ENCODE data around the gene RABGAP1L. TPM values are rescaled to one million over a fixed set of nuclear protein-coding genes. Genes with fewer than 3 reads are reported as not detected.
"Not testable (repeated sequence)": the region's sequence is repeated elsewhere in the genome, so short reads cannot be mapped to it uniquely, and the experiment has no call there.

RABGAP1L gene
- total RNA-seq, 2 experiments from 2014 or later, result 59.8 to 67.6 TPM

GRCh38 chr1:175042650-175043049 lies 883.3 kb downstream of the RABGAP1L start:
- TF ChIP-seq, protein P1, sequence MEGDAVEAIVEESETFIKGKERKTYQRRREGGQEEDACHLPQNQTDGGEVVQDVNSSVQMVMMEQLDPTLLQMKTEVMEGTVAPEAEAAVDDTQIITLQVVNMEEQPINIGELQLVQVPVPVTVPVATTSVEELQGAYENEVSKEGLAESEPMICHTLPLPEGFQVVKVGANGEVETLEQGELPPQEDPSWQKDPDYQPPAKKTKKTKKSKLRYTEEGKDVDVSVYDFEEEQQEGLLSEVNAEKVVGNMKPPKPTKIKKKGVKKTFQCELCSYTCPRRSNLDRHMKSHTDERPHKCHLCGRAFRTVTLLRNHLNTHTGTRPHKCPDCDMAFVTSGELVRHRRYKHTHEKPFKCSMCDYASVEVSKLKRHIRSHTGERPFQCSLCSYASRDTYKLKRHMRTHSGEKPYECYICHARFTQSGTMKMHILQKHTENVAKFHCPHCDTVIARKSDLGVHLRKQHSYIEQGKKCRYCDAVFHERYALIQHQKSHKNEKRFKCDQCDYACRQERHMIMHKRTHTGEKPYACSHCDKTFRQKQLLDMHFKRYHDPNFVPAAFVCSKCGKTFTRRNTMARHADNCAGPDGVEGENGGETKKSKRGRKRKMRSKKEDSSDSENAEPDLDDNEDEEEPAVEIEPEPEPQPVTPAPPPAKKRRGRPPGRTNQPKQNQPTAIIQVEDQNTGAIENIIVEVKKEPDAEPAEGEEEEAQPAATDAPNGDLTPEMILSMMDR (IDR thresholded peaks at IDR 0.05), result no peak
- DNase-seq (no peak), ATAC-seq (ENCODE audit: poor library complexity) (no peak)
- CTCF ChIA-PET, result no interaction called here
- H3K9me3 Mint-ChIP-seq, result no peaks in the 10 kb centered on the region
- H3K36me3 ChIP-seq (ENCODE audit: insufficient read depth, low read length), result no peaks in the 10 kb centered on the region
- no peaks in the 10 kb centered on the region for H3K36me3 Mint-ChIP-seq (ENCODE audit: low read depth)
- H3K4me1 ChIP-seq (ENCODE audit: insufficient read depth, low read length), result no peaks in the 10 kb centered on the region
- H3K4me3 ChIP-seq (ENCODE audit: low read length), result no peak overlapping the region
- peaks cover 15% of the 10 kb centered on the region for H3K27me3 Mint-ChIP-seq
- no peaks in the 10 kb centered on the region for H3K27me3 ChIP-seq (ENCODE audit: control insufficient read depth in 1 of 2, insufficient read depth in 2 of 2, low read length in 2 of 2)
- H3K4me3 Mint-ChIP-seq, result no peak overlapping the region
- intact Hi-C loops (cut with DNase I, micrococcal nuclease), result no loop called here
- POLR2A ChIA-PET, result no interaction called here
- H3K27ac ChIP-seq (ENCODE audit: low read depth in 1 of 2, low read length in 2 of 2), result no peak overlapping the region
- peaks cover 0 to 3% of the 10 kb centered on the region in 2 experiments for H3K9me3 ChIP-seq (ENCODE audit: control insufficient read depth in 1 of 2, insufficient read depth in 1 of 2, low read length in 2 of 2)
- H3K4me1 Mint-ChIP-seq (ENCODE audit: low read depth), result no peaks in the 10 kb centered on the region
- H3K27ac Mint-ChIP-seq, result no peak overlapping the region

- TF ChIP-seq, protein P1 (IDR thresholded peaks at IDR 0.05), result no peak
- no peak overlapping the region for H3K27ac ChIP-seq (ENCODE audit: low read depth in 1 of 2, low read length in 2 of 2)
- Mint-ChIP-seq H3K9me3 (no peaks in the 10 kb centered on the region), H3K4me1 (ENCODE audit: low read depth) (no peaks in the 10 kb centered on the region), H3K27me3 (peaks cover 24% of the 10 kb centered on the region), H3K4me3 (no peak overlapping the region), H3K27ac (no peak overlapping the region), H3K36me3 (ENCODE audit: low read depth) (no peaks in the 10 kb centered on the region)
- no peaks in the 10 kb centered on the region for H3K4me1 ChIP-seq (ENCODE audit: insufficient read depth, low read length)
- intact Hi-C loops (cut with DNase I, micrococcal nuclease), result no loop called here
- ChIA-PET CTCF (no interaction called here), POLR2A (no interaction called here)
- H3K36me3 ChIP-seq (ENCODE audit: insufficient read depth, low read length), result no peaks in the 10 kb centered on the region
- peaks cover 0 to 3% of the 10 kb centered on the region in 2 experiments for H3K9me3 ChIP-seq (ENCODE audit: control insufficient read depth in 1 of 2, insufficient read depth in 1 of 2, low read length in 2 of 2)
- H3K4me3 ChIP-seq (ENCODE audit: low read length), result no peak overlapping the region
- peaks cover 0 to under 1% of the 10 kb centered on the region in 2 experiments for H3K27me3 ChIP-seq (ENCODE audit: control insufficient read depth in 1 of 2, insufficient read depth in 2 of 2, low read length in 2 of 2)
- no peak for DNase-seq
- no peak for ATAC-seq (ENCODE audit: poor library complexity)
These were observed 884.5 kb downstream of the RABGAP1L start for GRCh38 chr1:175043824-175044223.

DNA sequence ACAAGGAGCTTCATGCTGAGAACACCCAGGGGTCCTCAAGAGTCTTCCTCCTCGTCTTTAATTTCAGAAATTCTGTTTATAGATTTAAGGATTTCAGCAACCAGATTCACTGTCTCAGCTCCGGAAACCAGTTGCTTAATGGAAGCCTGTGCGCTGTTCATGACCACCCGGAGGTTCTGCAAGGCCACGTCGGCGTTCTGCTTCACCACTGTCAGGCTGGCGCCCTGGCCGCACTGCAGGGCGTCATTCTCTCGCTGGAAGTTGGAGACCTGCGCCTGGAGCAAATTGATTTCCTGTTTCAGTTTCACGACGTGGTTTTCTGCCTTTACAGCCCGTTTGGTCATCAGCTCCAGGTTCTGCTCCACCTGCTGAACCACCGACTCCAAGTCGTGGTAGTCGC lies 885.3 kb downstream of the RABGAP1L start:
- H3K4me3 Mint-ChIP-seq; POLR2A ChIA-PET; ATAC-seq (ENCODE audit: poor library complexity); H3K36me3 Mint-ChIP-seq (ENCODE audit: low read depth); H3K9me3 ChIP-seq (ENCODE audit: control insufficient read depth in 1 of 2, insufficient read depth in 1 of 2, low read length in 2 of 2); H3K4me1 Mint-ChIP-seq (ENCODE audit: low read depth); H3K36me3 ChIP-seq (ENCODE audit: insufficient read depth, low read length); H3K9me3 Mint-ChIP-seq; H3K27ac ChIP-seq (ENCODE audit: low read depth in 1 of 2, low read length in 2 of 2); CTCF ChIA-PET; intact Hi-C loops (cut with DNase I, micrococcal nuclease); H3K4me1 ChIP-seq (ENCODE audit: insufficient read depth, low read length); H3K27me3 ChIP-seq (ENCODE audit: control insufficient read depth in 1 of 2, insufficient read depth in 2 of 2, low read length in 2 of 2); H3K4me3 ChIP-seq (ENCODE audit: low read length); DNase-seq; H3K27ac Mint-ChIP-seq: not testable (repeated sequence)
- peaks cover 31% of the 10 kb centered on the region for H3K27me3 Mint-ChIP-seq

Other genes with a start within 250 kb of the RABGAP1L start
- not detected for gene SERPINC1, start 242.2 kb upstream of the RABGAP1L start, total RNA-seq
- 10 to 100 TPM; 38.0 to 40.4 TPM for gene RC3H1, start 137.2 kb upstream of the RABGAP1L start, total RNA-seq

Measured in CD4-positive, alpha-beta T cell (primary cell).